ENCODE results near the gene CACNA1S. TPM values are rescaled to one million over a fixed set of nuclear protein-coding genes. Genes with fewer than 3 reads are reported as not detected.

Gene CACNA1S
- total RNA-seq, 1 experiment from 2014 or later, result 0.24 TPM

DNA sequence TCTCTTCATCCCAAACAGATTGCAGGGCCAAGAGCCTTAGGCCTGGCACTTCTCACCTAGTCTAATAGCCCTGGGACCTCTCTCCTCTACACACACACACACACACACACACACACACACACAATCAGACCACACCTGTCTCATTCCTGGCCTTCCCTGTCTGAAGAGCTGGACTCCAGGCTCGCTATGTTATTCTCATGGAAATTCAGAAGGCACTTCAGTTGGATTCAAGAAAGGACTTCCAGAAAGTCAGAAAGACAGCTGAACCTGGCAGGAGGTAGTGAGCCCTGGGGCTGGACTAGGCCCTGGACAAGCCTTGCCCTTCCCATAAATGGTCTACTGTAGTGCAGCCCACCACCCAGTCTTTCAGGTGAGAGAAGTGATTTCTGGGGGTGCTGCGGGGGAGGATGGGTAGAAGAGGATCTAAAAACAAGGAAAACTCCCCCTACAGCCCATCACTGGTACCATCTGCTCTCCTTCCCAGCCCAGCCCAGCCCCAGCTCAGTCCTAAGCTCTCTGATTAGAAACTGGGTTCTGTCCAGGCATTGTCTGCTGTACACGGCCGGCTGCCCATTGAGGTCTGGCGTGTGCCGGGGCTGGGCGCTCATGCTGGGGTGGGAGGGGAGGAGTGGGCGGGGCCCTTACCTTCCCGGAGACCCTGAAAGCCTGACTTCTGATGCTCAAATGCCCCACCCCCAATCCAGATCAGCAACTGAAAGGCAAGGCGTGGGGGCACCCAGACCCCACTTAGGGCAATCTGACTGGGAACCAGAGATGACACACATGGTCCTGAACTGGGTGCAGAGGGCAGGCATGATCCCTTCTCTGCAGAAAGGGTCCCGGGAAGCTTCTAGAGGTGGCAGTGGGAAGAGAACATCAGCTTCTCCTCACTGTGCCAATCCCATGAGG lies 91.3 kb downstream of the CACNA1S start:
- peaks cover 7% of the 10 kb centered on the region for H3K27me3 ChIP-seq
- H3K27ac ChIP-seq, result no peak overlapping the region
- DNase-seq, result no peak
- no peak overlapping the region for H3K4me3 ChIP-seq
- H3K9me3 ChIP-seq (replicated peaks), result no peaks in the 10 kb centered on the region
- H3K4me1 ChIP-seq, result peaks cover 34% of the 10 kb centered on the region
- H3K36me3 ChIP-seq, result no peaks in the 10 kb centered on the region

DNA sequence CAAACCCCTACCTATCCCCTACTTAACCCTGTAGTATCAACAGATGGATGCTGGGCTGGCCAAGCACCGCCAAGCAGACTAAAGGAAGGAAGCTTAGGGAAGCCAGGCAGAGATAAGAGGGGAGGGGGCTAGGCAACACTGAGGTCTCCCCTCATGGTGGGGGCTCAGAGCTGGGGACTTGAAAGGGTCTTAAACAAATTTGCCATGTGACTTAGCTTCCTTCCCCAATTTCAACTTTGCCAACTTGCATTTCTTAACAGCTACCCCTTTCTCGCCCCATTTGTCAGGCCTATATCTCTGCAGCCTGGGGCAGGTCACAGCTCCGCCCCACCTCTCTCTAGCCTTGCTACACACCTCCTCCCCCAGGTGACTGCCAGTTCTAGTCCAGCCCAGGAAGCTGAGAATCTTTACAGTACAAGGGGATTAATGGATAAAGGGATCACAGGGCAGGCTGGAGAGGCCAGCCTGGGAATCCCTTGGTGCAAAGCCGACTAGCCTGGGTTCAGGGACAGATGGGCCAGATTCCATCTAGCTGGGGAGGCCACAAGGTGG lies 92.1 kb downstream of the CACNA1S start:
- Histone ChIP-seq H3K36me3 (no peaks in the 10 kb centered on the region), H3K4me3 (no peak overlapping the region), H3K4me1 (peaks cover 42% of the 10 kb centered on the region), H3K27me3 (peaks cover 7% of the 10 kb centered on the region), H3K9me3 (replicated peaks) (no peaks in the 10 kb centered on the region), H3K27ac (no peak overlapping the region)
- DNase-seq, result no peak

DNA sequence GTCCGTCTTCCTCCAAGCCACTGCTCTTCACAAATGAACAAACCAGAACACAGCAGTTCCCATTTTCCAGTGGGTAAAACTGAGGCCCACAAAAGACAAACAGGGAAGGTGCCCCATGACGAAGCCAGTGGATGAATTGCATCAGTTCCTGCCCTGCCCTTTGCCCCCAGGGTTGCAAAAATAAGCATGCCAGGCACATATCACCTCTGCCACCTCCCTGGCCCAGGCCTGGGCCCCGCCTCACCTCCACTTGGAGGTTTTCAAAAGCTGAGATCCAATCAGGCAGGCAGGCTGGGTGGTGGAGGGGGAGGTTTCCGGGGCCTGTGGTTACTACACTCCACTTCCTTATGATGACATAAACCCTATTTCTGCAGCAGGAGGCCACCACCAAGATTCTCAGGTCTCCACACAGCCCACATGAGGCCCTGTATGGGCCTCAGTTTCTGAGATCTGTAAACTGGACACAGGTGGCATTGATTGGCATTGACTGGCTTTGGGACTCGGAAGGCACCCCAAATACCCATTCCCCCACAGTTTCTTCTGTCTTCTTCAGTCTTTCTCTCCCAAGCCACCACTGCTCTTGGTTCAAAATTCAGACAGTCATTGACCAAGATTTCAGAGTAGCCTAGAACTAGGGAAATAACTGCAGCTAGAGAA lies 92.8 kb downstream of the CACNA1S start:
- Histone ChIP-seq H3K9me3 (replicated peaks) (no peaks in the 10 kb centered on the region), H3K27me3 (peaks cover 7% of the 10 kb centered on the region), H3K27ac (no peak overlapping the region), H3K4me1 (peaks cover 47% of the 10 kb centered on the region), H3K36me3 (no peaks in the 10 kb centered on the region), H3K4me3 (no peak overlapping the region)
- DNase-seq, result no peak

DNA sequence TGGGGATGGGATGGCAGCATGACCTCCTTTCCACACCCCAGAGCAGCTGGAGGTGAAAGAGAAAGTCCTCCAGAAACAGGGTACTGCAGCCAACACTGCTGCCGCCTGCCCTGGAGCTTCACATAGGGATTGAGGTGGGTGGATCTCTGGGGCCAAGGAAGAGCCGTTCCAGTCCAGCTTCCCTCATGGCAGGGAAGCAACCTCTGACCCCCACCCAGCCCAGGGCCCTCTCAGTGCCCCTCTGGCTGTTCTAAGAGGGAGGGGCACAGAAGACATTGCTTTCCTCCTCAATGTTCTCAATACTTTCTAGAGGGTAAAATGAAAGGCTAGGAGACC lies 94.4 kb downstream of the CACNA1S start:
- Histone ChIP-seq H3K27me3 (peaks cover 6% of the 10 kb centered on the region), H3K9me3 (replicated peaks) (no peaks in the 10 kb centered on the region)

DNA sequence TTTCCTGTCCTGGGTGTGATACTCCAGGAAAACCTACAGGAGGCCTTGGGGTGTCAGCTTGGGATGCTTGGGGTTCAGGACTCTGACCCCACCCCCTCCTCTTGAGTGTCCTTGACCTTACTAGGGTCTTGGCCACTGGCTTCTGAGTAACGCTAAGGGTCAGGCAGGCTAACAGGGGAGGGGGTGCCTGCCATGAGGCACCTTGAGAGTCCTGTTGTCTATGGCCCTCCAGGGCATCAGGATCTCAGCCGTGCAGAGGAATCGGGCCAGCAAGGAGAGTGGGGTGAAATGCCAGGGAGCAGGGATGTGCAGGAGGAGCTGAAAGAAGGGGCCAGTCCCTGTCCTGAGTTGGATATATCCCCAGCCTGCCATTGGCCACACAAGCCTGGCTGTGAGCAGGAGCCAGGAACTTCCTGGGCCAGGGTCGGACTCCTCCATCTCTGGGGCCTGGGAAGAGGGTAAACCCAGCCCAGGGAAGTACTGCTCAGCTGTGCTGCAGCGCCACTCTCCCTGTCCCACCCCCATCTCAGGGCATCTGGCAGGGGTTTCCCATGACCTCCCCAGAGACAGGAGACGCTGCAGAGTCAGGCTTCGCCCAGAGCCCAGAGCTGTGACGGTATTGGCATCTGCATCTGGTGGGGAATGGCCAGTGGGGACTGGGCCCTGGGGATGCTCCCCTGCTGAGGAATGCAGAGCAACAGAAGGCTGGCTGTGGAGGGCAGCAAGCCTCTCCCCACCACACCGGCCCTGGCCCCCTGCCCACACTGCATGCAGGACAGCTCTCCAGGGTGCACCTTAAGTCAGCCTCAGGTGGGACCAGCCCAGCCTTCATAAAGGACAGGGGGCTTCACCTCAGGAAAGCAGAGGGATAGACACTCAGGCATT lies 95.0 kb downstream of the CACNA1S start:
- Histone ChIP-seq H3K4me1 (peaks cover 37% of the 10 kb centered on the region), H3K4me3 (no peak overlapping the region), H3K27me3 (no peaks in the 10 kb centered on the region; the same call in 1 of the 2 replicates), H3K9me3 (replicated peaks) (no peaks in the 10 kb centered on the region), H3K27ac (no peak overlapping the region), H3K36me3 (no peaks in the 10 kb centered on the region)
- peak; percentile 67 to 69 for DNase-seq

More for the DNA sequence above, 94.4 kb downstream of the CACNA1S start:
- Histone ChIP-seq H3K36me3 (no peaks in the 10 kb centered on the region), H3K4me3 (no peak overlapping the region), H3K4me1 (peaks cover 40% of the 10 kb centered on the region), H3K27ac (no peak overlapping the region)
- no peak for DNase-seq

DNA sequence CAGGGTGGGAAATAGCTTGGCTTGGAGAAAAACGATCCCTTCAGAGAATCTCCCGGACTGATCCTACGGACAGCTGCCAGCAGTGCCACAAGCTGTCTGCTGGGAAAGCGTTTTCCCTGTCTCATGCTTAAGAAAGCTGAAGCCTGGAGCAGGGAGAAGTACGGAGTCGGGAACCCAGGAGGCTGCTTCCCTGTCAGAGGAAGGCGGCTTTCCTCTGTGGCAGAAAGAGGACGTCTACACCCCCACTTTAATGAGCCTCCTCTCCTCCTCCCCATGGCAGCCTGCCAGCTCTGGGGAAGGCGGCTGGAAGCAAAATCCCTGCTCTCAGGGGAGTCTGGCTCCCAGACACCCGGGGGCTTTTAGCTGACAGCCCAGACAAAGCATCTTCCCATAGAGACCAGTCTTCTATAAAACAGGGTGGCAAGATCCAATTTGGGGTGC lies 96.0 kb downstream of the CACNA1S start:
- Histone ChIP-seq H3K27ac (no peak overlapping the region), H3K4me3 (no peak overlapping the region), H3K27me3 (no peaks in the 10 kb centered on the region), H3K4me1 (peaks cover 37% of the 10 kb centered on the region), H3K9me3 (replicated peaks) (no peaks in the 10 kb centered on the region), H3K36me3 (no peaks in the 10 kb centered on the region)
- peak; percentile 73 to 89 for DNase-seq

DNA sequence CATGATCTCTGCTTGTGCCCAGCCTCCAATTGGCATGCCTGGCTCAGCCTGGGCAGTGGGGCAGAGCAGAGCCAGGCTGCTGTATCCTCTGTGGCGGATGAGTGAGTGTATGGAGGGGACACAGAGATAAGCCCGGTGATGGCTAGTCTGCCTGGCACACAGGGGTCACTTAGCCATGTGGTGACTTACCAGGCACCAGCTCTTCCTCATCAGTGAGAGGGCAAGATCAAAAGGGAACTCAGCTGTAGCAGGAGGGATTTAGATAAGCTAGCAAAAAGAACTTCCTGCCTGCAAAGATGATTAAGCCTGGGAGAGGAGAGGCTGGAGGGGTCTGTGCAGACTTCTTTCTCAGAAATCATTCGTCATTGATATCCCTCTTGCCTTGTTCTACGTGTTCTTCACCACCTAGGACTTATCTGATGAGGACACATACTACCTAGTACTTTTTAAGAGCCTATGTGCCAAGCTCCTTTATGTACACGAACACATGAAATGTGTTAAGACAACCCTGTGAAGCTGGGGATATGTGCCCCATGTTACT lies 96.6 kb downstream of the CACNA1S start:
- H3K4me3 ChIP-seq, result no peak overlapping the region
- no peak overlapping the region for H3K27ac ChIP-seq
- no peak for DNase-seq

DNA sequence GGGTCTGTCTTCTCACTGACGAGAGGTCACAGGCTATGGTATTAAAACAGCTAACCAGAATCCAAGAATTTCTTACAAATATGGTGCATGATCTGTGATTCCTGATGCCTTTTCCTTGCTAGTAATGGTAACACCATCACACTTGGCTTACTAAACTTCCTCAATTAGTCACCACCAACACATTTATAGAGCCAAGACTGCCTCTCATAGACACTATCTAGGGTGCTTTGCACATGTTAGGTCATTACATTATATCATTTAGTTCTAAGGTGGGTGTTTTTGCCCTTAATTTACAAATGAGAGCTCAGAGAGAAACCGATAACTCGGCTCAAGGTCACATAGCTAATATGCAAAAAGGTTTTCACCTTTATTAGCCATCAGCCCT lies 97.4 kb downstream of the CACNA1S start:
- Histone ChIP-seq H3K27me3 (no peaks in the 10 kb centered on the region), H3K4me3 (no peak overlapping the region), H3K4me1 (peaks cover 37% of the 10 kb centered on the region), H3K9me3 (replicated peaks) (no peaks in the 10 kb centered on the region), H3K27ac (no peak overlapping the region), H3K36me3 (no peaks in the 10 kb centered on the region)
- DNase-seq, result no peak

More for the DNA sequence above, 96.6 kb downstream of the CACNA1S start:
- Histone ChIP-seq H3K36me3 (no peaks in the 10 kb centered on the region), H3K27me3 (no peaks in the 10 kb centered on the region), H3K9me3 (replicated peaks) (no peaks in the 10 kb centered on the region), H3K4me1 (peaks cover 37% of the 10 kb centered on the region)

DNA sequence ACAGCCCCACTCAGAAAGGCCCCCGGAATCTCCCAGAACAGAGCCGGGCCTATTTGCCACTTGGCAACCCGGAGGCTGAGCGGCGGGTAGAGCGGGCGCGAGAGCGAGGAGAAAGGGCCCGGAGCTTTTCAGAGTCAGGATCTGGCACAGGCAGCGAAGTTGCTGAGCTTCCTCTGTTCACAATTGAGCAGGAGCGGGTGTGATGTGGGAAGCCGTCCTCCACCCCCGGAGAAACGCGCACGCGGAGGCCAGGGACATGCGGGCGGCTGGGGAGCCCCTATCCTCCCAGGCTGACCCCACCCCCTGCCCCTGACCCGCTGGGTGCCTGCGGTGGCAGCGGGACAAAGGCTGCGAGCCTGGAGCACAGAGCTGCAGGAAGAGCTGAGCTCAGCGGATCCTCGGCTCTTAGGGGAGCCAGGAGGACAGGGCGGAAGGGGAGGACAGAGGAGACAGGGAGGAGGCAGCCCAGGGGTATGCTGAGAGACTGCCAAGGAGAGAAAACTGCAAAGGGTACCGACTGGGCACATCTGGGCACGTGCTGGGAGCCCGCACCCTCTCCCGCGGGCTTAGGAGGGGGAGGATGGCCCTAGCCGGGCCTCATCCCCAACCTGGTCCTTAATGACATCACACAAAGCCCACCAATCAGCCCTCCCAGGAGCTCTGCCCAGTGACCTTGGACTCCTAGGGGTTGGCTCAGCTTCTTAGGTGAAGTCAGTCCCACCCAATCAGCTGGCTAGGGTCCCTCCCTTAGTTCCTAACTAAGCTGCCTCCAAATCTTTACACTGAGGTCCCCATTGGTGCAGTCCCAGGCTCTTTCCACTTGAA lies 98.0 kb downstream of the CACNA1S start:
- DNase-seq, result no peak
- H3K27ac ChIP-seq, result no peak overlapping the region
- H3K9me3 ChIP-seq (replicated peaks), result no peaks in the 10 kb centered on the region

DNA sequence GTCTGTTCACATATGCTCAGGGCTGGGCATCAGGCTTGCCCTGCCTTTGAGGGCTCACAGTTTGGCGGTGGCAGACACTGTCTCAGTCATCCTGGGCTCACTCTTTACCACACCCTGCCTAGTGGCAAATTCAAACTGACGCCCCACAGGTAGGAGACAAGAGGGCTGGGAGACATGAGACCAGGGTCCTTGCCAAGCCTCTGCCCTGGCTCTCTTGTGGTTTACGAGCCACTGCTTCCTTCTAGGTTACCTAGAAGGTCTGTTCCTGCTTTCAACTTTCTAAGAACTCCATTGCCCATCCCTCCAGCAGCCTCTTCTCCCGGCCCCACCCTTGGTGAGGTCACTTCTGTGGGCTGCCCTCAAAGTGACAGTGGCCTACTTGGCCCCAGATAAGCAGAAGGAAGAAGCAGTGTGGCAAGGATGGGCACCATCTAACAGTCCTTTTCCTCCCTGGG lies 99.2 kb downstream of the CACNA1S start:
- Histone ChIP-seq H3K36me3 (no peaks in the 10 kb centered on the region), H3K27me3 (no peaks in the 10 kb centered on the region), H3K27ac (no peak overlapping the region), H3K4me3 (no peak overlapping the region), H3K9me3 (replicated peaks) (no peaks in the 10 kb centered on the region), H3K4me1 (peaks cover 34% of the 10 kb centered on the region)
- DNase-seq, result no peak

More for the DNA sequence above, 98.0 kb downstream of the CACNA1S start:
- Histone ChIP-seq H3K36me3 (no peaks in the 10 kb centered on the region), H3K4me1 (peaks cover 34% of the 10 kb centered on the region), H3K4me3 (no peak overlapping the region), H3K27me3 (no peaks in the 10 kb centered on the region)

DNA sequence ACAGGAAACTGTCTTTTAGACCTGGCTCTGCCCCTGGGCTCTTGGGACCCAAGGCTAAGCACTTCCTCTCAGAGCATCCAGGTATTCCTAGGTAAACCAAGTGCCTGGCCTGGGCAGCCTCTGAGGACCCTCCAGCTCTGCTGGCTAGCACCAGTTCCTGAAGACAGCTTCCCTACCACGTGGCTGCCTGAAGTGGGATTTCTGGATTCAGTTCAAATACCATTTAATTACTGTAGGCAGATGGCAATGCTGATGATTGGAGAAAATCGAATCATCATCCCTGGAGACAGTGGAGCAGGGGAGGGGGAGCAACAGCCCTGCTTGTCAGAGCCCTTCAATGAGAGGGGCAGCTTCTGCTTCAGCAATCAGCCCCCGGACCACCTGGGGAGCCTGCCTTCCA lies 100.6 kb downstream of the CACNA1S start:
- Histone ChIP-seq H3K36me3 (no peaks in the 10 kb centered on the region), H3K4me3 (no peak overlapping the region), H3K27ac (no peak overlapping the region), H3K9me3 (replicated peaks) (no peaks in the 10 kb centered on the region), H3K27me3 (no peaks in the 10 kb centered on the region), H3K4me1 (peaks cover 20% of the 10 kb centered on the region)
- no peak for DNase-seq

DNA sequence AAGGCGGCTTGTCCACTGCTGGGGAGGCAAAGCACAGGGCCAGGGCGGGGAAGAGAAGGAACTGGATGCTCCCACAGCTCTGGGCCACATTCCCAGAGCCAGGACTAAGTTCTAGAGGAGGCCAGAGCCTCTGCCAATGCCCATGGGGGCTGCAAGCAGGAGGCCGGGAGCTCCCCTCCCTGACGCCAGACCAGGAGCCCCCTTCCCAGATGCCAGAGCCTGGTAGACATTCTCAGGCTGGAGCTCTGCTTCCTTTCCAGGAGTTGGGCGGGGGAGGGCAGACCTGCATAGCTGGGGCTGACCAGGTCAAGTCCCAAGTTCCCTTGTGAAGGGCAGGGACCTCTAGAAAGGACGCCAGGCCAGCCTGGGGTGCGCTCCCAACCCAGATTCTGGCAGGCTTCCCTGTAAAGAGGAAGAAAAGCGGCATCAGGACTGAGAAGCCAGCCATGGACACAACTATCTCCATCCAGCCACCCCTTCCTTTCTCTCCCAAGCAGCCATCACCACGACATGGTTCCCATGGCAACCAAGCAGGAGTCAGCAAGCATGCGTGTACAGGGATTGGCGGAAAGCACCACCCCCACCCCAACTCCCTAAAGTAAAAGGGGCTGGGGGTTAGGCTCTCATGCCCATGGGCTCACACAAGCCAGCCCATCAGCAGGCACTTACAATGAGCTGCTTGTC lies 102.1 kb downstream of the CACNA1S start:
- Histone ChIP-seq H3K4me1 (peaks cover 5% of the 10 kb centered on the region), H3K27ac (no peak overlapping the region), H3K9me3 (replicated peaks) (no peaks in the 10 kb centered on the region), H3K27me3 (no peaks in the 10 kb centered on the region), H3K36me3 (no peaks in the 10 kb centered on the region), H3K4me3 (no peak overlapping the region)
- DNase-seq, result no peak

DNA sequence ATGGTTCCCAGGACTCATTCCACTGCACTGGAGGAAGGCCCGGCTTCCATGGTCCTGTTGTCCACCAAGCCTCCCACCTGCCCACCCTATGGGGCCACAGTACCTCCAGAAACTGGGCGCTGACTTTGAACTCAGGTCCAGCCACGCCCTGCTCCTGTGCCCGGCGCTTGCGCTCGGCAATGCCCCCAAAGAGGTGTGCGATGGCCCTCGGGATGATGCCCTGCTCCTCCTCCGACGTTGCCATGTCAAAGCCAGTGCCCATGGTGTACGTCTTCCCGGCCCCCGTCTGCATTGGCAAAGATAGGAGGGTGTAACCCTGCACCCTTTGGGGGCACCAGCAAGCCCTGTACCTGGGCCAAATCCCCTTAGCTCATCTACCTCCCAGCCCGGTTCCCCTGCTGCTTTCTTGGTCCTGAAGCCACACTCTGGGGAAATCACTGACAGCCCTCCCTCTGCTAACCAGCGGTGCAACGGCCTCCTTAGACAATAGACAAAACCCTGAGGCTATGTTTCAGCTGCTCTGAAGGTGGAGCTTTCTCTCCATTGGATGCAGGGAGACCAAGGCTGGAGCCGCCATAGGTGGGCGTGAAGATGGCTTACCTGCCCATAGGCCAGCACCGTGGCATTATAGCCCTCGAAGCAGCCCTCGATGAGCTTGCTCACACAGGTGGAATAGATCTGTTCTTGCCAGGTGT lies 103.4 kb downstream of the CACNA1S start:
- no peak for DNase-seq
- no peaks in the 10 kb centered on the region for H3K36me3 ChIP-seq
- H3K4me3 ChIP-seq, result no peak overlapping the region
- H3K9me3 ChIP-seq (replicated peaks), result no peaks in the 10 kb centered on the region
- H3K27ac ChIP-seq, result no peak overlapping the region
- H3K27me3 ChIP-seq, result no peaks in the 10 kb centered on the region
- no peaks in the 10 kb centered on the region for H3K4me1 ChIP-seq
